Measurements from ENCODE around the gene REV3L.

DNA sequence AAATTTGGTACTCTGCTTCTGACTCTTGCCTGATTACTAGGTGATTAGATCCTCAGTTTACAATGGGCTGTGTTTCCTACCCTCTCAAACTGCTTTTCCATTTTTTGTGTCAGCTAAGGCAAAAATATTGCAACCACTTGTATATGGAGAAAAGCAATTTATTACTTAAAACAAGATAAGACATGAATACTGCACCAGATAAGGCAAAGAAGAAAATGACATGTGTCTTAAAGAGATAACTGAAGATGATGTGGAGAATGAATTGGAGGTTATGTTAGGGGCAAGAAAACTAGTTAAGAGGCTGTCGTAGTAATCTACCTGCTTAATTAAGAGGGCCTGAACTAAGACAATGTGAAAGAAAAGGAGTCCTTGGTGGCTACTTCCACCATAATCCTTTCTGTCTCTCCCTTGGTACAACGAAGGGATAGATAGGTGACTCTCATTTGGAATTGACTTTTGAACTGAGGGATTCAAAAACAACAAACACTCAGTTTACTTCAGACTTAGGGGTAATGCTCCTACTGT, 16.3 kb upstream of the REV3L start:
- TF ChIP-seq, protein P1, sequence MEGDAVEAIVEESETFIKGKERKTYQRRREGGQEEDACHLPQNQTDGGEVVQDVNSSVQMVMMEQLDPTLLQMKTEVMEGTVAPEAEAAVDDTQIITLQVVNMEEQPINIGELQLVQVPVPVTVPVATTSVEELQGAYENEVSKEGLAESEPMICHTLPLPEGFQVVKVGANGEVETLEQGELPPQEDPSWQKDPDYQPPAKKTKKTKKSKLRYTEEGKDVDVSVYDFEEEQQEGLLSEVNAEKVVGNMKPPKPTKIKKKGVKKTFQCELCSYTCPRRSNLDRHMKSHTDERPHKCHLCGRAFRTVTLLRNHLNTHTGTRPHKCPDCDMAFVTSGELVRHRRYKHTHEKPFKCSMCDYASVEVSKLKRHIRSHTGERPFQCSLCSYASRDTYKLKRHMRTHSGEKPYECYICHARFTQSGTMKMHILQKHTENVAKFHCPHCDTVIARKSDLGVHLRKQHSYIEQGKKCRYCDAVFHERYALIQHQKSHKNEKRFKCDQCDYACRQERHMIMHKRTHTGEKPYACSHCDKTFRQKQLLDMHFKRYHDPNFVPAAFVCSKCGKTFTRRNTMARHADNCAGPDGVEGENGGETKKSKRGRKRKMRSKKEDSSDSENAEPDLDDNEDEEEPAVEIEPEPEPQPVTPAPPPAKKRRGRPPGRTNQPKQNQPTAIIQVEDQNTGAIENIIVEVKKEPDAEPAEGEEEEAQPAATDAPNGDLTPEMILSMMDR (IDR thresholded peaks at IDR 0.05; ENCODE audit: extremely low read depth in 1 of 2, insufficient read depth in 1 of 2, low read depth in 1 of 2, low read length in 2 of 2): no peak
- TF ChIP-seq MAX (IDR thresholded peaks at IDR 0.05; ENCODE audit: insufficient read depth, insufficient read length): no peak
- TF ChIP-seq POLR2AphosphoS5 (IDR thresholded peaks at IDR 0.05; ENCODE audit: insufficient read depth, low read depth, low read length): no peak
- no peak for TF ChIP-seq POLR2A (IDR thresholded peaks at IDR 0.05; ENCODE audit: low read depth, low read length)
- TF ChIP-seq MYC (IDR thresholded peaks at IDR 0.05; ENCODE audit: low read depth, low read length): no peak

All from endothelial cell of umbilical vein (primary cell).